ENCODE measurements around the gene UBE2Z. TPM values are rescaled to one million over a fixed set of nuclear protein-coding genes. Genes with fewer than 3 reads are reported as not detected.
A peak's percentile ranks its signal among the peaks of the same experiment; 100 is the strongest.
"Not testable (repeated sequence)": the region's sequence is repeated elsewhere in the genome, so short reads cannot be mapped to it uniquely, and the experiment has no call there.

The UBE2Z gene
- total RNA-seq, 1 donor from 2014 or later, result 65.0 TPM

- TF ChIP-seq, protein P1, sequence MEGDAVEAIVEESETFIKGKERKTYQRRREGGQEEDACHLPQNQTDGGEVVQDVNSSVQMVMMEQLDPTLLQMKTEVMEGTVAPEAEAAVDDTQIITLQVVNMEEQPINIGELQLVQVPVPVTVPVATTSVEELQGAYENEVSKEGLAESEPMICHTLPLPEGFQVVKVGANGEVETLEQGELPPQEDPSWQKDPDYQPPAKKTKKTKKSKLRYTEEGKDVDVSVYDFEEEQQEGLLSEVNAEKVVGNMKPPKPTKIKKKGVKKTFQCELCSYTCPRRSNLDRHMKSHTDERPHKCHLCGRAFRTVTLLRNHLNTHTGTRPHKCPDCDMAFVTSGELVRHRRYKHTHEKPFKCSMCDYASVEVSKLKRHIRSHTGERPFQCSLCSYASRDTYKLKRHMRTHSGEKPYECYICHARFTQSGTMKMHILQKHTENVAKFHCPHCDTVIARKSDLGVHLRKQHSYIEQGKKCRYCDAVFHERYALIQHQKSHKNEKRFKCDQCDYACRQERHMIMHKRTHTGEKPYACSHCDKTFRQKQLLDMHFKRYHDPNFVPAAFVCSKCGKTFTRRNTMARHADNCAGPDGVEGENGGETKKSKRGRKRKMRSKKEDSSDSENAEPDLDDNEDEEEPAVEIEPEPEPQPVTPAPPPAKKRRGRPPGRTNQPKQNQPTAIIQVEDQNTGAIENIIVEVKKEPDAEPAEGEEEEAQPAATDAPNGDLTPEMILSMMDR (IDR thresholded peaks at IDR 0.05), result no peak
- Histone ChIP-seq H3K27me3 (ENCODE audit: low read depth) (no peaks in the 10 kb centered on the region), H3K27ac (no peak overlapping the region), H3K4me1 (no peaks in the 10 kb centered on the region), H3K9me3 (no peaks in the 10 kb centered on the region), H3K36me3 (peaks cover 100% of the 10 kb centered on the region), H3K4me3 (no peak overlapping the region)
- ATAC-seq, result no peak
- no peak for DNase-seq
- intact Hi-C loops (cut with DNase I), result no loop called here
Observed at GRCh38 chr17:48928876-48929811, 20.9 kb downstream of the UBE2Z start.

DNA sequence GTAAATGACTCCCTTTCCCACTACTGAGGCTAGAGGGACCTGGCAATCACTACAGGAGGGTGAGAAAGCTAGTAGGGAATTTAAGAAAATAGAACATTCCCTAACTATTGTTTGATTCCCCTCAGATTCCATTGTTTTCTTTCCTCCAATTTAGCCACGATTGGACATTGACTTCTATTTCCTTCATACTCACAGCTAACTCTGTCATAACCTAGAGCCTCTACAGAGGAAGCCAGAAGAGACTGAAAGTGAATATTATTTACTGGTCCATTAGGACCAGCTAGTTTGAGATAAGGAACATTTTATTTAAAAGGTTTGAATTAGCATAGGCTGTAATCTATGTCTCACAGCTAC is 21.6 kb downstream of the UBE2Z start:
- Histone ChIP-seq H3K4me1 (no peaks in the 10 kb centered on the region), H3K36me3 (peaks cover 100% of the 10 kb centered on the region), H3K4me3 (no peak overlapping the region), H3K9me3 (no peaks in the 10 kb centered on the region), H3K27me3 (ENCODE audit: low read depth) (no peaks in the 10 kb centered on the region), H3K27ac (no peak overlapping the region)
- ATAC-seq, result no peak
- TF ChIP-seq, protein P1 (IDR thresholded peaks at IDR 0.05), result no peak
- no peak for DNase-seq
- intact Hi-C loops (cut with DNase I), result no loop called here

GRCh38 chr17:48930435-48930873 is 22.2 kb downstream of the UBE2Z start:
- intact Hi-C loops (cut with DNase I), result no loop called here
- Histone ChIP-seq H3K9me3 (no peaks in the 10 kb centered on the region), H3K4me3 (no peak overlapping the region), H3K27ac (no peak overlapping the region), H3K36me3 (peaks cover 97% of the 10 kb centered on the region), H3K4me1 (no peaks in the 10 kb centered on the region), H3K27me3 (ENCODE audit: low read depth) (no peaks in the 10 kb centered on the region)
- DNase-seq (no peak), ATAC-seq (no peak)
- TF ChIP-seq, protein P1 (IDR thresholded peaks at IDR 0.05), result no peak

DNA sequence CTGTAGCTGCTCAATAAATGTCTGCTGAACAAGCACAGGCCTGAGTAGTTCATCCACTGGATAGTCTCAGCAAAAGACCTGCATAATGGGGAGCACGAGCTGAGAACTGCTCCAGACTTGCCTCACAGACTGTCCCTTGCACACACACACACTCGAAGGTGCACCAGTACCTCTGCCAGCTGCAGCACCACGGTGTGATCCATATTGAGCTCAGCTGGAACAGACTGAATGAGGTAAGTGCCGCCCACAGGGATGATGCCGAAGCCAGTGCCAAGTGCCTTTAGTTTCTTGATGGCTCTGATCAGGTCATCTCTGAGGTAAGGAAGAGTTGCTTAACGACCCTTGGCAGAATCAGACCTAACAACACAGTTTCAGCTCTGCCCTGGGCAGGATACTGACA is 24.8 kb downstream of the UBE2Z start:
- H3K36me3 ChIP-seq, result peaks cover 97% of the 10 kb centered on the region
- H3K27ac ChIP-seq, result no peak overlapping the region
- no peaks in the 10 kb centered on the region for H3K9me3 ChIP-seq
- no peaks in the 10 kb centered on the region for H3K27me3 ChIP-seq (ENCODE audit: low read depth)
- intact Hi-C loops (cut with DNase I), result no loop called here
- no peaks in the 10 kb centered on the region for H3K4me1 ChIP-seq
- DNase-seq, result no peak
- TF ChIP-seq, protein P1 (IDR thresholded peaks at IDR 0.05), result no peak
- ATAC-seq, result no peak
- H3K4me3 ChIP-seq, result no peak overlapping the region

DNA sequence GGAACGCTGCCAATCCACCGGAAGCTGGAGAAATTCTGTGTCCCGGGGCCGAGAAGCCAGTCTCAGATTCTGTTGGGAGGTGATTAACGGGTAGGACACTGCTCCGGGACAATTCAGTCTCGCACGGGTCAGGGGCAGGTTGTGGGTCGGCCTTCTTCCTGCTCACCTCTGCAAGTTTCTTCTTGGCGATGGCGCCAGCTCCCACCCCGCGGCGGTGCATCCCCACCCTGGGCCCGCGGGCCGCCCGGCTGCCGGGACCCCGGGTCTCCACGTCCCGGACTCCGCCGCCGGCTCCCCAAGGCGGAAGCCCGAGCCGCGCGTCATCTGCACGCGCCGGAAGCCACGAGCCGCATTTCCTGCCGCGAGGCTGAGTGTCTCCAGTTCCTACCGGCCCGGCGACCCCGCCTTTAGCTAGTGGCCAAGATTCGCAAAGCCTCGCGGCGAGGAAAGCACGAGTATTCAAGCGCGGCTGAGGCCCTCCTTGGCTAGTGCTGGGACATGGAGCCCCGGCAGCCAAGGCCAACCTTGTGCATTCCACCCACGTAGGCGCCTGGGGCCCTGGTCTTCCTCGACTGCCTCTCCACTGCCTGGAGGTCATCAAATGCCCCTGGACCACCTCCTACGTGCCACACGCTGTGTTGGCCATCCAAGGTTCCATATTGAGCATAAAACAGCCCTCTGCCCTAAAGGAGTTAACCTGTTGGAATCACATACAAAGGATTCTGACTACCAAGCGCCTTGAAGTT is 36.5 kb downstream of the UBE2Z start, which contains the start of gene SNF8:
Gene SNF8 (minus strand): TSS at position 328 of the 746 bp plus-strand sequence. CDS start 108 bp downstream, at position 220.
- TF ChIP-seq, protein P1 (IDR thresholded peaks at IDR 0.05), result no peak
- Histone ChIP-seq H3K27me3 (ENCODE audit: low read depth) (no peaks in the 10 kb centered on the region), H3K36me3 (peaks cover 14% of the 10 kb centered on the region), H3K4me3 (peak within 1 kb of the TSS; percentile 80), H3K9me3 (no peaks in the 10 kb centered on the region), H3K27ac (peak within 1 kb of the TSS; percentile 94), H3K4me1 (peaks cover 16% of the 10 kb centered on the region)
- intact Hi-C loops (cut with DNase I), result no loop called here
- ATAC-seq (peak; percentile 97 to 99), DNase-seq (peak; percentile 95)

DNA sequence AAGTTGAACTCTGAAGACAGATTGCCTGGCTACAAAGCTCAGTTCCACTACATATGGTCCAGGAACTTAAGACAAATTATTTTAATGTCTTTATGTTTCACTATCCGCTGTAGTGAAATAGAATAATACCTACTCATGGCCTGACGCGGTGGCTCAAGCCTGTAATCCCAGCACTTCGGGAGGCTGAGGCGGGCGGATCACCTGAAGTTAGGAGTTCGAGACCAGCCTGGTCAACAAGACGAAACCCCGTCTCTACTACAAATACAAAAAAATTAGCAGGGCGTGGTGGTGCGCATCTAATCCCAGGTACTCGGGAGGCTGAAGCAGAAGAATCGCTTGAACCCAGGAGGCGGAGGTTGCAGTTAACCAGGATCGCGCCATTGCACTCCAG is 37.0 kb downstream of the UBE2Z start:
- intact Hi-C loops (cut with DNase I); DNase-seq: not testable (repeated sequence)

More for the DNA sequence above, 37.0 kb downstream of the UBE2Z start:
- not testable (repeated sequence) for H3K27me3 ChIP-seq (ENCODE audit: low read depth); ATAC-seq; H3K9me3 ChIP-seq; H3K36me3 ChIP-seq
- peaks cover 16% of the 10 kb centered on the region for H3K4me1 ChIP-seq
- peak overlapping the region; percentile 80 for H3K4me3 ChIP-seq
- H3K27ac ChIP-seq, result peak overlapping the region; percentile 94
